ENCODE data around the gene ALB.
A peak's percentile ranks its signal among the peaks of the same experiment; 100 is the strongest.

The ALB gene

DNA sequence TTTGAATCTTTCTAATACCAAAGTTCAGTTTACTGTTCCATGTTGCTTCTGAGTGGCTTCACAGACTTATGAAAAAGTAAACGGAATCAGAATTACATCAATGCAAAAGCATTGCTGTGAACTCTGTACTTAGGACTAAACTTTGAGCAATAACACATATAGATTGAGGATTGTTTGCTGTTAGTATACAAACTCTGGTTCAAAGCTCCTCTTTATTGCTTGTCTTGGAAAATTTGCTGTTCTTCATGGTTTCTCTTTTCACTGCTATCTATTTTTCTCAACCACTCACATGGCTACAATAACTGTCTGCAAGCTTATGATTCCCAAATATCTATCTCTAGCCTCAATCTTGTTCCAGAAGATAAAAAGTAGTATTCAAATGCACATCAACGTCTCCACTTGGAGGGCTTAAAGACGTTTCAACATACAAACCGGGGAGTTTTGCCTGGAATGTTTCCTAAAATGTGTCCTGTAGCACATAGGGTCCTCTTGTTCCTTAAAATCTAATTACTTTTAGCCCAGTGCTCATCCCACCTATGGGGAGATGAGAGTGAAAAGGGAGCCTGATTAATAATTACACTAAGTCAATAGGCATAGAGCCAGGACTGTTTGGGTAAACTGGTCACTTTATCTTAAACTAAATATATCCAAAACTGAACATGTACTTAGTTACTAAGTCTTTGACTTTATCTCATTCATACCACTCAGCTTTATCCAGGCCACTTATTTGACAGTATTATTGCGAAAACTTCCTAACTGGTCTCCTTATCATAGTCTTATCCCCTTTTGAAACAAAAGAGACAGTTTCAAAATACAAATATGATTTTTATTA lies 28.3 kb downstream of the ALB start:
- no peak for DNase-seq

DNA sequence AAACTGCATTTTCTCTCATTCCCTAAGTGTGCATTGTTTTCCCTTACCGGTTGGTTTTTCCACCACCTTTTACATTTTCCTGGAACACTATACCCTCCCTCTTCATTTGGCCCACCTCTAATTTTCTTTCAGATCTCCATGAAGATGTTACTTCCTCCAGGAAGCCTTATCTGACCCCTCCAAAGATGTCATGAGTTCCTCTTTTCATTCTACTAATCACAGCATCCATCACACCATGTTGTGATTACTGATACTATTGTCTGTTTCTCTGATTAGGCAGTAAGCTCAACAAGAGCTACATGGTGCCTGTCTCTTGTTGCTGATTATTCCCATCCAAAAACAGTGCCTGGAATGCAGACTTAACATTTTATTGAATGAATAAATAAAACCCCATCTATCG lies 29.1 kb downstream of the ALB start:
- DNase-seq: no peak

DNA sequence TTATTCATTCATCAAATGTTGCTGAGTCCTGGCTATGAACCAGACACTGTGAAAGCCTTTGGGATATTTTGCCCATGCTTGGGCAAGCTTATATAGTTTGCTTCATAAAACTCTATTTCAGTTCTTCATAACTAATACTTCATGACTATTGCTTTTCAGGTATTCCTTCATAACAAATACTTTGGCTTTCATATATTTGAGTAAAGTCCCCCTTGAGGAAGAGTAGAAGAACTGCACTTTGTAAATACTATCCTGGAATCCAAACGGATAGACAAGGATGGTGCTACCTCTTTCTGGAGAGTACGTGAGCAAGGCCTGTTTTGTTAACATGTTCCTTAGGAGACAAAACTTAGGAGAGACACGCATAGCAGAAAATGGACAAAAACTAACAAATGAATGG lies 30.2 kb downstream of the ALB start:
- DNase-seq: no peak

DNA sequence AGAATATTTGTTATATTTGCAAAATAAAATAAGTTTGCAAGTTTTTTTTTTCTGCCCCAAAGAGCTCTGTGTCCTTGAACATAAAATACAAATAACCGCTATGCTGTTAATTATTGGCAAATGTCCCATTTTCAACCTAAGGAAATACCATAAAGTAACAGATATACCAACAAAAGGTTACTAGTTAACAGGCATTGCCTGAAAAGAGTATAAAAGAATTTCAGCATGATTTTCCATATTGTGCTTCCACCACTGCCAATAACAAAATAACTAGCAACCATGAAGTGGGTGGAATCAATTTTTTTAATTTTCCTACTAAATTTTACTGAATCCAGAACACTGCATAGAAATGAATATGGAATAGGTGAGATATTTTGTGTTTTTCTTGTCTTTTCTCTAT lies 31.9 kb downstream of the ALB start, which contains the start of gene AFP:
Gene AFP, plus strand, starts transcription at position 238 of the 400 bp plus-strand sequence. Its CDS starts 42 bp downstream, at position 280.
- DNase-seq: no peak

DNA sequence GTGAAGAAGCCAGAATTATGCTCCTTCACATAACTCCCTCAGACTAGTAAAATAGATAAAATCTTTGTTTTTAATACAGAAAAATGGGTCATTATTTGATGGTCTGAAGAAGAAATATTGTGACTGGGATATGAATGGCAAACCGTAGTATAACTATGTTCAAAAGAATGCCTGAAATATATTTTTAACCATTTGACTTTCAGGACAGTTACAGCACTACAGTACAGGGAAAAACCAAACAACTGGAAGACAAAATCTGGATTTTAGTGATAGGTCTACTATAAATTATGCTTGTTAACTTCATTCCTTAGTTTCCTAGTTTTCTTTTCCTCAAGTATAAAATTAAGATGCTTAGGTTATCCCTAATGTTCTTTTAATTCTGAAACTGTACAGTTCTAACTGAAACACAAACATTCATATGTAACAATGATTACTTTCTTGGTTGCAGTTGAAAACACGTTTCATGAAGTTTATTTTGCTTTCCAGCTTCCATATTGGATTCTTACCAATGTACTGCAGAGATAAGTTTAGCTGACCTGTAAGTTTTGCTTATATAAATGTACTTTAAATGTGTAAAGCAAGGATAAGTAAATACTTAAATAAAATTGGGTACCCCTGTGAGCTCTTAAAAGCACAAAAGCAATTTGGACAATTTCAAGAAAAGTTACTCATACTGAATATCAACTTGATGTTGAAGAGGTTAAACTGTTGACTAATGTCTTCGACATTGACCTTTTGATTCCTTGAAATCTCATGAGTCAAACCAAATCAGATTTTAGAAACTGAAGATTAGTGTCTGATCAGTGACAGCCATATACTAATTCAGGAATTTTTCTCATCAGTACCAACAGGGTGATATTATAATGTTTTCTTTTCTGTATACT lies 32.8 kb downstream of the ALB start:
- no peak for DNase-seq

DNA sequence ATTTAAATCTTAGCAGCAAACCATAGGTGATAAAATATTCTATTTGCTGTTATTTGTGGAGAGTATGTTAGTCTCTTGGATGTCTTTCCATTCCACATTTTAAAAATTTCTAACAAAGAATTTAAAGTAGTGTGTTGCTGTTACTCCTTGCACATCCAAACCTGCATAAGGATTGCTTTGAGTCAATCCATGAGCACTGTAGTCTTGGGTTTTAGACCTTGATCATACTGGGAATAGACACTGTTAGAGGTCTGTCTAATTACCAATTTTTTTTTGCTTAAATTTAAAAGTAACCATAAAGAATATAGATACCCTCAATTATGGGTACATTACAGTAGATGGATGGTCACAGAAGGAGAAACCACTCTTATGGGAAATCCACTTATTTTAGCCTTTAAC lies 33.5 kb downstream of the ALB start:
- DNase-seq: no peak

DNA sequence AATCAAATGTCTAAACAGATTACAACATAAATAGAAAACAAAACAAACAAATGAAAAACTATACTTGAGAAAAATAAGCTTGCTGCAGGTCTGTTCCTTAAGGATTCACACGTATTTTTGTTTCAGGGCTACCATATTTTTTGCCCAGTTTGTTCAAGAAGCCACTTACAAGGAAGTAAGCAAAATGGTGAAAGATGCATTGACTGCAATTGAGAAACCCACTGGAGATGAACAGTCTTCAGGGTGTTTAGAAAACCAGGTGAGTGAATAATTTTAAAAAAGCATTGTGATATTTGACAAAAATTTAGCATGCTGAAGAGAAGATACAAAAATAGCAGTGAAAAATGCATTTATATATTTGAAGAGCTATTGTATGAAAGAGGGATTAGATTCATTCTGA lies 34.0 kb downstream of the ALB start:
- DNase-seq: no peak

DNA sequence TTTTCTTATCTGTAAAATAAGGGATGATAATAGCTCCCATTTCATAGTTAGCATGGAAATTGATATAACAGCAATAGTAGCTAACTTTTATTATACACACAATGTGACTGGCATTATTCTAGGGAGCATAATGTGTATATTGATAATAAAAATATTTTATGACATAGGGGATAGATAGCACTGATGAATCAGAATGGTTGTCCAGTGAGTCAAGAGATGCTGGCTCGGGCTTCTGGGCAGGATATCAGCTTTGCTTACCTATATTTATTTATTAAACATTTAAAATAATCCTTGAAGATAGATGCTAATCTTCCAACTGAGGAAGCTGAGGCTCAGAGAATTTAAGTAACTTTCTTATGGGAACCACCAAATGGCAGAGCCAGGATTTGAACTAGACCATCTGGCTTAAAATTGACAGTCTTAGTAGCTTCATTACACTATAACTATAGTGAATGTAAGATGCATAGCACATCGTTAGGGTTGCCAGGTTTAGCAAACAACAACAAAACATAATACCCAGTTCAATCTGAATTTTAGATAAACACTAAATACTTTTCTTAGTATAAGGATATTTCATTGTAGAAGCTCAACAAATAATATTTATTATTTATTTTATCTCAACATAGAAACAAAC lies 34.6 kb downstream of the ALB start:
- DNase-seq: no peak

DNA sequence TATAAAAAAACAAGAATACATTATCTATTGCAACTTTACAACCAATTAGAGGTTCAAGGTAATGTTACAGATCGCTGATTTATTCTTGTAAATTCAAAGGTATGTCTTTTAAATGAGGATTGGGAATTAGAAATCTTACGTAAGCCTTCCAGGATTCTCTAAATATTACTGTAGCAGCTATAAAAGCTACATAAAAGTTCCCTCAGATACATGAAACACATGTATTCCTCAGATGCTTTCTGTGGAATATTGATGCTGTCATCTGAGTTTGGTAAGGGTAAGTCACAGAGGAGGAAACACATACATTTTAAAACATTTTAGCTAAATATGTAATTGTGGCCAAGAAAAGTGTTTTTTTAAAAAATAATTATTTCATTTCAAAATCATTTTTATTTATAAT lies 35.4 kb downstream of the ALB start:
- no peak for DNase-seq

DNA sequence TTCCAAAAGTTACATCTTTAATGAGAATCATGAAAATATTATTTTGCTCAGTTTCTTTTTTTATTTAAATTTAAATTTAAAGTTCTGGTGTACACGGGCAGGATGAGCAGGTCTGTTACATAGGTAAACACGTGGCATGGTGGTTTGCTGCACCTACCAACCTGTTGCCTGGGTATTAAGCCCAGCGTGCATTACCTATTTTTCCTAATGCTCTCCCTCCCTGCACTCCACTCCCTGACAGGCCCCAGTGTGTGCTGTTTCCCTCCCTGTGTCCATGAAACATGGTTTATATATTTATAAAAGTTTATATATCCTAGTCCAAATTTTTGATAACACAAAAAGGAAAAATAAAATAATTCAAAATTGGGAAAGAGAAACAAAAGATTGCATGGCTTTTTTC lies 35.9 kb downstream of the ALB start:
- no peak for DNase-seq

DNA sequence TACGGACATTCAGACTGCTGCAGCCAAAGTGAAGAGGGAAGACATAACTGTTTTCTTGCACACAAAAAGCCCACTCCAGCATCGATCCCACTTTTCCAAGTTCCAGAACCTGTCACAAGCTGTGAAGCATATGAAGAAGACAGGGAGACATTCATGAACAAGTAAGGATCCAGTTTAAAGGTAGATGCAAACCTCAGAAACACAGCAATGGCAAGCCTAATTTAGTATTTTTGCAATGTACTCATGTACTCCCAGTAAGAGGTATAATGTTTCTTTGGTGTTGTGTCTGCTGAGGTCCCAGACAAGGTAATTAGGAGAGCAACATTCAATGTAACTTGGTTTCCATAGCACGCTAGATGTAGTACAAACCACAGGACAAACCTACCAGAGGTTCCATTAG lies 36.6 kb downstream of the ALB start:
- no peak for DNase-seq

DNA sequence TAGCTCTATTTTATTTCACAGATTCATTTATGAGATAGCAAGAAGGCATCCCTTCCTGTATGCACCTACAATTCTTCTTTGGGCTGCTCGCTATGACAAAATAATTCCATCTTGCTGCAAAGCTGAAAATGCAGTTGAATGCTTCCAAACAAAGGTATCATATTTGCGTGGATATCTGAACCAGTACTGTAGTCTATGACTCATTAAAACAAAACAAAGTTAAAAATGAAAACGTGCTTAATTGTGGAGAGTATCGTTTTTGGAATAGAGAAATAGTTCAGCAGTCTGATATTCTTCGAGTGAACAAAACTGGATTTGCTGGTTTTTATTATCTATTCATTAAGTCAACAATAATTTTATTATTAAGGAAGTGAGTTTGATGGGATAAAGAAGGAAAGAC lies 38.2 kb downstream of the ALB start:
- DNase-seq: no peak

DNA sequence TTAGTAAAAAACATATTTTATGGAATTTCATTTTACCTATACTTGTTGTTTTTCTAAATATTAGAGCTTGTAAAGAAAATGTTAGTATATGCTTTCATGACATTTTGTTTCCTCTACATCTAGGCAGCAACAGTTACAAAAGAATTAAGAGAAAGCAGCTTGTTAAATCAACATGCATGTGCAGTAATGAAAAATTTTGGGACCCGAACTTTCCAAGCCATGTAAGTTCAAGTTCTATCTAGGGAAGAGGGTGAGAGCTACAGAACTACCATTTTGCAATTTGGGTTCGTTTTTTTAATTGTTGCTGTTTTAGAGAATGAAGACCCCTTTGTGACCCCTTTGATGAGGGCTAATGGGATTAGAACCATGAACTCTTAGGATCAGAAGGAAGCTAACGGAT lies 39.1 kb downstream of the ALB start:
- no peak for DNase-seq

DNA sequence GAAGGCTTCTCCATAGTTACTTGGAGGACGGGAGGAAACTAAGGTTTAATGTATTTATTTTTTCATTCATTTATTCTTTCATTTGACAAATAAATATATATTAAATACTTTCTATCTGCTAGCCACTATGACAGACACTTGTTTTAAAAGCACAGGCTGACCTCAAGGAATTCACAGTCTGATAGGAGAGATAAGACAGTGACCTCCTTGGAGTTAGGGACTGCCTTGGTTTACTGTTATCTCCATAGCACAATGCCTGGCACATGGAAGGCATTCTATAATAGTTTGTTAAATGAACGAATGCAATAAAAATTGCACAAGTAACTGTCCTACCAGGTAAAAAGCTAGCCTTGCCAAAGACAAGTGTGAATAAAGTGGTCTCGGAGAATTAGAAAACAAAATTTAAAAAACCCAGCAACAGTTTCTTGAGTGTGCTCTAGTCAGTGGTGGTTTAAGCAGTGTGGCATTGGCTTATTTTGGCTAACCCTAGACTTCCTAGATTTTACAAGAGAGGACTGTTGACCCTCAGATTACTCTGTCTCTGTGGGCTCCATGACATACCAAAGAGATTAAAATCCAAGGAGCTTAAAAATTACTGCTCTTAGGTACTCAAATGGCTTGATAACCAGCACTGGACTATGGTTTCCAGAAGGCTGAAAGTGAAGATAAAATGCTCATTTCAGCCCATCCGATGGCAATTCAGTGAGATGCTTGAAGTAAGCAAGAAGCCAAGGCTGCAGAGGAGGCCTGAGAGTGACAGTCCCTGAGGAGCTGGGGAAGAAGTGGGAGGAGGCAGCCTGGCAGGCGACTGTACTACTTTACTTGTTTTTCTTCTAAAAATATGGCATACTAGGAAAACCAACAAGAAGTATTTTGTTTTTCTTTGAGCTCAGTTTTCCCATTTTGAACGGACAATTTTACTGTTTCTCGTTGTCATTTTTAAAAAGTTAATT lies 41.6 kb downstream of the ALB start:
- no peak for DNase-seq

DNA sequence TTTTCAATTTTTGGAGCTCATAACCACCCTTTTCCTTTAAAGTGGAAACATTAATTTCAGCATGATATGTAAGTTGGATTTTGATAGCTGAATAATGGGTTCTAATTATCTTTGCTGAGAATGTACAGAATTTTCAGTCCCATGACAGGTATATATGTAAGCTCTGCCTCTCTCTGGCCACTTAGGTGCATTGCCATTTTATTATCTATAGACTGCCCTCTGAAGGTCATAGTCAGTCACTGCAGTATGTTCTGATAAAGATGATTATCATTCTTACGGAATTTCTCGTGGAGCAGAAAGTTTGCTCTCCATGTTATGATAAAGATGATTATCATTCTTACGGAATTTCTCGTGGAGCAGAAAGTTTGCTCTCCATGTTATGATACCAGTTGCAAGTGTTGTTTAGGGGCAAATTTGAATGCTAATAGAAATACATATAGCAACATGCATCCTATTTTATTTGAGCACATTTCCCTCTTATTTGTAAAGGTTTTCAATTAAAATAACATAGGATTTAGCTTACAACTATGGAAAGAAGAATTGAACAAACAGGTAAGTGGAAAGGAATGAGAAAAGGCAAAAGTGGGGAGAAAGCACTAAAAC lies 42.4 kb downstream of the ALB start:
- peak; percentile 59 for DNase-seq

DNA sequence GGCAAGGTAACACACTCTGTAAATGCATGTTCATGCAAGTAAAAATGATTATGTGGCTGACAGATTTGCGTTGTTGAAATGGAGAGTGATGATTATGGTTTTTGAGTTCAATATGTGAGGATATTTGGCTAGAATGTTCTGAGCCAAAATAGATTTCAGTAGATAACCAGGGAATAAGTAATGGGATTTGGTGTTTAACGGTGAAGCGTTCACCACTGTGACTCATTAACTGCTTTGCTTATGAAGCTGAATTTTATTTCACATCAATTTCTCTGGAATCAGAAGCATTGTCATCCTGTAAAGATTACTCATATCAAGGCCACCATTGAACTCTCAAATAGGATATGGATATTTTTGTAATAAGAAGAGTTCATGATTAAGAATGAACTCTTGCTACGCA lies 43.6 kb downstream of the ALB start:
- no peak for DNase-seq

DNA sequence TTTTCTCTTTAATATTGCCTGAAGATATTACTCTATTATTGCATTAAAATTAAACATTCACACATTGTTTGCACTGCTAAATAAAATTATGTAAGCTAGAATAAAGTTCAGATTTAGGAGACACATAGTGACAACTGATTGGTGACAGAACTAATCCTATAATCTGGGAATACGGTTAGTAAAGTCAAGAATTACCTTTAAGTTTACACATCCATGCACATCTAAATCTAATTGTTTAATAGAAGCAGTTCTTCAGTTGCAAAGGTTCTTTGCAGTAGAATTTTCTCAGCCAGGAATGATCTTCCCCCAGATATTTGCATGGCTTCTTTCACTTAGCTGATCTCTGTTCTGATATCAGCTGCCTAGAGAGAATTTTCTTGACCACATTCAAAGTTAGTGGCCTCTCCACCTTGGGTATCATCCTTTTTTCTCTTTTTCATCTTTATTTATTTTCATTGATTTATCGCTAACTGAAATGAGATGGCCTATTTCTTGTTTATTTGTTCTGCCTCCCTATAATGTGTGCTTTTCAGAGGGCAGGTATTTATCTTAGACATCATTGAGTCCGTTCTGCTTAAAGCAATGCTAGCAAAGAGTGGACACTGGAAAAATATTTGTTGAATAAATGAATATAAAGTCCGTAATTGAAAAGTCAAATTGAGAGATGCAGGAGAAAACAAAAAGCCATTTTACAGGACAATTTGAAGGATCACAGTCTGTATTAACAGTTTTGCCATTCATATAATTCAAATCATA lies 44.5 kb downstream of the ALB start:
- DNase-seq: peak; percentile 71

DNA sequence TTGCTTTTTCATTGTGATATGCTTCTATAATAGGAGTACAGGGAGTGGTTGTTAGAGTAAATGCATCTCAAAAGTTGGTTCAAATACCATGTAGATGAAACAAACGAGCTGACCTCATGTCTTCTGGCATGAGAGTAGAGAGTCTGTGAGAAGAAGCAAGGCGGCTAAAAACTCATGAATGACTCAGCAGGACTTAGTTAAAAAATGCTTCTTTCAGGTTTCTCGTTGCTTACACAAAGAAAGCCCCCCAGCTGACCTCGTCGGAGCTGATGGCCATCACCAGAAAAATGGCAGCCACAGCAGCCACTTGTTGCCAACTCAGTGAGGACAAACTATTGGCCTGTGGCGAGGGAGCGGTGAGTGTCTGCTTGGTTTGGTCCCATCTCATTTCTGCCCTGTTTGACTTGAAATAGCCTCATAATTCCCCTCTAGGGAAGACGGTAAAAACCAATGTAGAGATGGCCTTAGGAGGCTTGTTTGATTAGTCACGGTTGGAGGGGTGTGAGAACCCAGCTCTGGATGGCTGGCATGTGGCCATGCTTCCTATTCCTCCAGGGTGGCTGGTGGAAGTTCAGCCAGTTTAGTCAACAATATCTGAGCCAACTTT lies 46.4 kb downstream of the ALB start:
- DNase-seq: peak; percentile 59

DNA sequence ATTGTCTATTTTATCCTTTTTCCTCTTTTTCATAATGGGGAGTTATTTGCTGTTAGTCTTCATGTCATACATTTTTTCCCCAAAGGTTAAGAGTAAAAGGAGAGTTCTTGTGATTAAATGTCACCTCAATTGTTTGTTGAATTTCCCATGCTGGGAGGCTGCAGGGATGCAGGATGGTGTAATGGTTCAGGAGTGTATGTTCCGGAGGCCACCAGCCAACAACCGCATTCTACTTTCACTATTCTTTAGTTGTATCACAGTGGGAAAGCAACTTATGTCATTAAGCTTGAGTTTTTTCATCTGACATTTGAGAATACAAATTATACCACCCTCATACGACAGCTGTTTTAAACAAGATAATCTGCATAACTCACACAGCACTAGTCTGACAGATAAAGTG lies 47.3 kb downstream of the ALB start:
- no peak for DNase-seq

DNA sequence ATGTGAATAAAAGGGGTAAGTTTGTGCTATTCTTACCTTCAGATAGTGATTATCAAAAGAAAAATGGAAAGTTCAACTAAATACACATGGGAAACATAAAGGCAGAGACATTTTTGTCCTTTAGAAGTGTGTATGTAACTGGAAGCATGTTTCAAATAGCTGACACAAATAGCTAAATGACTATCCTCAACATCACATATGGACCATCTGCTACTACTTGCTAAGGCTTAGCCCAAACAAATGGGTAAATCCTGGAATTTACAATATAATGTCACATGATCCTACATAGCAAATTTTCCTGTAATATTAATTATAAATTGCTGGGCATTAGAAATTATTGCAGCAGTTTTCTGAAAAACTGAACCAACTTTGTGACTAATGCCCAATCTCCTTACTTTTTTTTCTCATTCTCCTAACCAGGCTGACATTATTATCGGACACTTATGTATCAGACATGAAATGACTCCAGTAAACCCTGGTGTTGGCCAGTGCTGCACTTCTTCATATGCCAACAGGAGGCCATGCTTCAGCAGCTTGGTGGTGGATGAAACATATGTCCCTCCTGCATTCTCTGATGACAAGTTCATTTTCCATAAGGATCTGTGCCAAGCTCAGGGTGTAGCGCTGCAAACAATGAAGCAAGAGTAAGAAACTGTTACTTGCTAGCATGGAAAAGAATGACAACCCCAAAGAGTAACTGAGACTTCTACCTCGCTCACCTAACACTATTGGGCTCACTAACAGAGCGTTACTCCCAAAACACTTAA lies 48.1 kb downstream of the ALB start:
- DNase-seq: no peak

Measured in NCI-H526 treated with DMSO at 0.1 percent for 48 hours (cell line).